HepG2 (cell line): Measurements from ENCODE around the gene APBA3. TPM values are rescaled to one million over a fixed set of nuclear protein-coding genes. Genes with fewer than 3 reads are reported as not detected.

Source experiments
- AKAP8 ChIP-seq: sonication (generic); formaldehyde crosslinking; IDR thresholded peaks from 2 replicates; pipeline ENCODE4 v1.5.1; 2020; ENCODE audit warnings: mild to moderate bottlenecking, missing genetic modification reagents
- GTF3A ChIP-seq: sonication (generic); formaldehyde crosslinking; conservative IDR thresholded peaks from 2 replicates; pipeline ENCODE4 v1.4.0; 2020; ENCODE audit warnings: mild to moderate bottlenecking, missing genetic modification reagents
- JUND ChIP-seq: sonication (generic); formaldehyde crosslinking; IDR thresholded peaks from 2 replicates; pipeline ENCODE4 v1.8.0; 2022; ENCODE audit warnings: mild to moderate bottlenecking, missing genetic modification reagents
- KLF11 ChIP-seq: IDR thresholded peaks from 2 replicates; pipeline ENCODE4 v1.6.1; 2016; ENCODE audit warnings: missing compliant biosample characterization
- PLRG1 ChIP-seq: fragments of 450-650 bp; conservative IDR thresholded peaks from 2 replicates; pipeline ENCODE4 v1.6.1; 2016
- REL ChIP-seq: sonication (generic); formaldehyde crosslinking; conservative IDR thresholded peaks from 2 replicates; pipeline ENCODE4 v1.8.0; 2022; ENCODE audit warnings: mild to moderate bottlenecking, missing genetic modification reagents, moderate library complexity
- REPIN1 ChIP-seq: sonication (generic); formaldehyde crosslinking; IDR thresholded peaks from 2 replicates; pipeline ENCODE4 v1.8.0; 2022; ENCODE audit warnings: missing genetic modification reagents, low read depth, mild to moderate bottlenecking, borderline replicate concordance
- ZFAT ChIP-seq: sonication (generic); formaldehyde crosslinking; conservative IDR thresholded peaks from 2 replicates; pipeline ENCODE4 v1.8.1; 2023; ENCODE audit warnings: missing genetic modification reagents, inconsistent platforms
- ZFP37 ChIP-seq: sonication (generic); formaldehyde crosslinking; IDR thresholded peaks from 2 replicates; pipeline ENCODE4 v1.4.0; 2020; ENCODE audit warnings: missing genetic modification reagents, borderline replicate concordance
- ZFP62 ChIP-seq: sonication (generic); formaldehyde crosslinking; IDR thresholded peaks from 2 replicates; pipeline ENCODE4 v1.4.0; 2020; ENCODE audit warnings: missing genetic modification reagents
- ZFY ChIP-seq: sonication (generic); formaldehyde crosslinking; IDR thresholded peaks from 2 replicates; pipeline ENCODE4 v1.4.0; 2020; ENCODE audit warnings: missing genetic modification reagents
- ZNF562 ChIP-seq: sonication (generic); formaldehyde crosslinking; IDR thresholded peaks from 2 replicates; pipeline ENCODE4 v1.8.0; 2022; ENCODE audit warnings: missing genetic modification reagents, borderline replicate concordance
- ZNF570 ChIP-seq: sonication (generic); formaldehyde crosslinking; IDR thresholded peaks from 2 replicates; pipeline ENCODE4 v1.4.0; 2020; ENCODE audit warnings: mild to moderate bottlenecking, missing genetic modification reagents, borderline replicate concordance
- ZNF577 ChIP-seq: sonication (generic); formaldehyde crosslinking; IDR thresholded peaks from 2 replicates; pipeline ENCODE4 v1.4.0; 2020; ENCODE audit warnings: mild to moderate bottlenecking, low read depth, missing genetic modification reagents, borderline replicate concordance
- polyA plus RNA-seq, 8 experiments: library from polyadenylated mRNA; depleted of rRNA in 3 of 8; stranded (reverse) in 7 of 8; unstranded in 1 of 8; fragments of >200 nt; fragmentation: Illumina TruSeq in 4 of 8; extraction: Trizol in 4 of 8; gene quantifications; 2 replicates each; pipeline versions ENCODE4 v1.2.1 to v1.2.3, GENCODE V29; 2011 to 2016; ENCODE audit warnings: low read depth in 4 of 8, missing spikeins in 1 of 8, mixed read lengths in 1 of 8; ENCODE audit not compliant: insufficient read depth in 1 of 8
- total RNA-seq, 5 experiments: library from RNA; depleted of rRNA; stranded (reverse); fragments of >200 nt; fragmentation: Illumina TruSeq; extraction: Trizol; gene quantifications; 2 replicates each; pipeline ENCODE4 v1.2.3, GENCODE V29; 2016; ENCODE audit warnings: low read depth in 1 of 5
- TF ChIP-seq, protein P1 (sequence below): sonication (generic); formaldehyde crosslinking; IDR thresholded peaks from 2 replicates; pipeline ENCODE4; 2020; ENCODE audit warnings: missing genetic modification reagents, mild to moderate bottlenecking, borderline replicate concordance
- TF ChIP-seq, protein P2 (sequence below): sonication (generic); formaldehyde crosslinking; conservative IDR thresholded peaks from 2 replicates; pipeline ENCODE4 v1.4.0; 2020; ENCODE audit warnings: missing genetic modification reagents
- TF ChIP-seq, protein P3 (sequence below): sonication (generic); formaldehyde crosslinking; IDR thresholded peaks from 2 replicates; pipeline ENCODE4 v1.4.0; 2020; ENCODE audit warnings: missing genetic modification reagents, mild to moderate bottlenecking, borderline replicate concordance
- TF ChIP-seq, protein P4 (sequence below): sonication (generic); formaldehyde crosslinking; IDR thresholded peaks from 2 replicates; pipeline ENCODE4 v1.4.0; 2020; ENCODE audit warnings: missing genetic modification reagents, borderline replicate concordance

The APBA3 gene
- total and polyA plus RNA-seq, 2 of the 13 experiments (the other 11 are each of a cell fraction or from before 2014, with no cell fraction given): 14.2 to 14.3 TPM

DNA sequence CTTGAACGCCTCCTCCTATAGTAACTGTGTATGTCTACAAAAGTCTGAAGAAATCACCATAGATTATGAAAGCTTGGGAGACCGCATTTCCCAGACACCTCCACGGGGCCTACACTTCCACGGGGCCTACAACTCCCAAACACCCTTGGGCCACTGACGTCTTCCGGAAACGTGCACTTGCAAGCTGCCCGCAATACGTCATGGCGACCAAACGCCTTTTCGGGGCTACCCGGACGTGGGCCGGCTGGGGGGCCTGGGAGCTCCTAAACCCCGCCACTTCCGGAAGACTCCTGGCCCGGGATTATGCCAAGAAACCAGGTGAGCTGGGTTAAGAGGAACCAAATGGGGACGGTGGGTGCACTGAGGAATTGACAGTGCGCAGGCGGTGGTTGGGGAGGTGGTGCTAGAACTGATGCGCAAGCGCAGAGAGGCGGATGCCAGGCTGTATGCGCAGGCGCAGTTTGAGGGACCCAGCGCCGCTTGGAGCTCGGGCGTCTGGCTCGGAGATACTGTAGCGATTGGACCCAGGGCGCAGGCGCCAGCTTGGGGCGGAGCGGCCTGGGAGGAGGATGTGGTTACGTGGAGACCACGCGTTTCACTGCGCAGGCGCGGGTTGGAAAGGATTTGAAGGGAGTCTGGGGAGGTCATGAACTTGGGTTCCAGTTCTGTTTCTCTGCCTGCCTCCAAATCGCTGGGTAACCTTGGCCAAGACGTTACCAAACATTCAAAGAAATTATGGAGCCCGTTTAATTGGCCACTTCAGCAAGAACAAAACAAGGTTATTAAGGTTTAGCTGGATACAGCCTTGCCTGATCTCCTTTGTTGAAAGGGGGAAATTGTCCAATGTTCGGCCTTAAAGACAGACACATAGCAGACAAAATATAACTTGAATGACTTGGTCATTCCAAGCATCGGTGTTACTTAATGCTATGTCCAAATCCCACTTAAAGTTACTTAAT, 1.3 kb upstream of the APBA3 start, which contains the start of gene MRPL54 (continued):
- TF ChIP-seq ZFP37 (CRISPR knock-in tag) (no peak), ZNF577 (CRISPR knock-in tag) (no peak), ZFY (CRISPR knock-in tag) (peak; percentile 71), JUND (CRISPR knock-in tag) (no peak), ZFAT (no peak), ZNF570 (CRISPR knock-in tag) (no peak), KLF11 (CRISPR knock-in tag) (no peak; the same call in 1 of the 2 replicates), PLRG1 (no peak), AKAP8 (CRISPR knock-in tag) (no peak), ZFP62 (CRISPR knock-in tag) (no peak), REL (CRISPR knock-in tag) (no peak), REPIN1 (CRISPR knock-in tag) (peak; percentile 86; the same call in 1 of the 2 replicates), ZNF562 (no peak), GTF3A (no peak)
- TF ChIP-seq, protein P1, sequence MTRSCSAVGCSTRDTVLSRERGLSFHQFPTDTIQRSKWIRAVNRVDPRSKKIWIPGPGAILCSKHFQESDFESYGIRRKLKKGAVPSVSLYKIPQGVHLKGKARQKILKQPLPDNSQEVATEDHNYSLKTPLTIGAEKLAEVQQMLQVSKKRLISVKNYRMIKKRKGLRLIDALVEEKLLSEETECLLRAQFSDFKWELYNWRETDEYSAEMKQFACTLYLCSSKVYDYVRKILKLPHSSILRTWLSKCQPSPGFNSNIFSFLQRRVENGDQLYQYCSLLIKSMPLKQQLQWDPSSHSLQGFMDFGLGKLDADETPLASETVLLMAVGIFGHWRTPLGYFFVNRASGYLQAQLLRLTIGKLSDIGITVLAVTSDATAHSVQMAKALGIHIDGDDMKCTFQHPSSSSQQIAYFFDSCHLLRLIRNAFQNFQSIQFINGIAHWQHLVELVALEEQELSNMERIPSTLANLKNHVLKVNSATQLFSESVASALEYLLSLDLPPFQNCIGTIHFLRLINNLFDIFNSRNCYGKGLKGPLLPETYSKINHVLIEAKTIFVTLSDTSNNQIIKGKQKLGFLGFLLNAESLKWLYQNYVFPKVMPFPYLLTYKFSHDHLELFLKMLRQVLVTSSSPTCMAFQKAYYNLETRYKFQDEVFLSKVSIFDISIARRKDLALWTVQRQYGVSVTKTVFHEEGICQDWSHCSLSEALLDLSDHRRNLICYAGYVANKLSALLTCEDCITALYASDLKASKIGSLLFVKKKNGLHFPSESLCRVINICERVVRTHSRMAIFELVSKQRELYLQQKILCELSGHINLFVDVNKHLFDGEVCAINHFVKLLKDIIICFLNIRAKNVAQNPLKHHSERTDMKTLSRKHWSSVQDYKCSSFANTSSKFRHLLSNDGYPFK (CRISPR knock-in tag): peak; percentile 98
- TF ChIP-seq, protein P2, sequence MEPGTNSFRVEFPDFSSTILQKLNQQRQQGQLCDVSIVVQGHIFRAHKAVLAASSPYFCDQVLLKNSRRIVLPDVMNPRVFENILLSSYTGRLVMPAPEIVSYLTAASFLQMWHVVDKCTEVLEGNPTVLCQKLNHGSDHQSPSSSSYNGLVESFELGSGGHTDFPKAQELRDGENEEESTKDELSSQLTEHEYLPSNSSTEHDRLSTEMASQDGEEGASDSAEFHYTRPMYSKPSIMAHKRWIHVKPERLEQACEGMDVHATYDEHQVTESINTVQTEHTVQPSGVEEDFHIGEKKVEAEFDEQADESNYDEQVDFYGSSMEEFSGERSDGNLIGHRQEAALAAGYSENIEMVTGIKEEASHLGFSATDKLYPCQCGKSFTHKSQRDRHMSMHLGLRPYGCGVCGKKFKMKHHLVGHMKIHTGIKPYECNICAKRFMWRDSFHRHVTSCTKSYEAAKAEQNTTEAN (CRISPR knock-in tag): no peak
- TF ChIP-seq, protein P3, sequence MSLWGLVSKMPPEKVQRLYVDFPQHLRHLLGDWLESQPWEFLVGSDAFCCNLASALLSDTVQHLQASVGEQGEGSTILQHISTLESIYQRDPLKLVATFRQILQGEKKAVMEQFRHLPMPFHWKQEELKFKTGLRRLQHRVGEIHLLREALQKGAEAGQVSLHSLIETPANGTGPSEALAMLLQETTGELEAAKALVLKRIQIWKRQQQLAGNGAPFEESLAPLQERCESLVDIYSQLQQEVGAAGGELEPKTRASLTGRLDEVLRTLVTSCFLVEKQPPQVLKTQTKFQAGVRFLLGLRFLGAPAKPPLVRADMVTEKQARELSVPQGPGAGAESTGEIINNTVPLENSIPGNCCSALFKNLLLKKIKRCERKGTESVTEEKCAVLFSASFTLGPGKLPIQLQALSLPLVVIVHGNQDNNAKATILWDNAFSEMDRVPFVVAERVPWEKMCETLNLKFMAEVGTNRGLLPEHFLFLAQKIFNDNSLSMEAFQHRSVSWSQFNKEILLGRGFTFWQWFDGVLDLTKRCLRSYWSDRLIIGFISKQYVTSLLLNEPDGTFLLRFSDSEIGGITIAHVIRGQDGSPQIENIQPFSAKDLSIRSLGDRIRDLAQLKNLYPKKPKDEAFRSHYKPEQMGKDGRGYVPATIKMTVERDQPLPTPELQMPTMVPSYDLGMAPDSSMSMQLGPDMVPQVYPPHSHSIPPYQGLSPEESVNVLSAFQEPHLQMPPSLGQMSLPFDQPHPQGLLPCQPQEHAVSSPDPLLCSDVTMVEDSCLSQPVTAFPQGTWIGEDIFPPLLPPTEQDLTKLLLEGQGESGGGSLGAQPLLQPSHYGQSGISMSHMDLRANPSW: 0 out of 2 replicates have a peak, but pooled peaks have one; percentile 26
- TF ChIP-seq, protein P4, sequence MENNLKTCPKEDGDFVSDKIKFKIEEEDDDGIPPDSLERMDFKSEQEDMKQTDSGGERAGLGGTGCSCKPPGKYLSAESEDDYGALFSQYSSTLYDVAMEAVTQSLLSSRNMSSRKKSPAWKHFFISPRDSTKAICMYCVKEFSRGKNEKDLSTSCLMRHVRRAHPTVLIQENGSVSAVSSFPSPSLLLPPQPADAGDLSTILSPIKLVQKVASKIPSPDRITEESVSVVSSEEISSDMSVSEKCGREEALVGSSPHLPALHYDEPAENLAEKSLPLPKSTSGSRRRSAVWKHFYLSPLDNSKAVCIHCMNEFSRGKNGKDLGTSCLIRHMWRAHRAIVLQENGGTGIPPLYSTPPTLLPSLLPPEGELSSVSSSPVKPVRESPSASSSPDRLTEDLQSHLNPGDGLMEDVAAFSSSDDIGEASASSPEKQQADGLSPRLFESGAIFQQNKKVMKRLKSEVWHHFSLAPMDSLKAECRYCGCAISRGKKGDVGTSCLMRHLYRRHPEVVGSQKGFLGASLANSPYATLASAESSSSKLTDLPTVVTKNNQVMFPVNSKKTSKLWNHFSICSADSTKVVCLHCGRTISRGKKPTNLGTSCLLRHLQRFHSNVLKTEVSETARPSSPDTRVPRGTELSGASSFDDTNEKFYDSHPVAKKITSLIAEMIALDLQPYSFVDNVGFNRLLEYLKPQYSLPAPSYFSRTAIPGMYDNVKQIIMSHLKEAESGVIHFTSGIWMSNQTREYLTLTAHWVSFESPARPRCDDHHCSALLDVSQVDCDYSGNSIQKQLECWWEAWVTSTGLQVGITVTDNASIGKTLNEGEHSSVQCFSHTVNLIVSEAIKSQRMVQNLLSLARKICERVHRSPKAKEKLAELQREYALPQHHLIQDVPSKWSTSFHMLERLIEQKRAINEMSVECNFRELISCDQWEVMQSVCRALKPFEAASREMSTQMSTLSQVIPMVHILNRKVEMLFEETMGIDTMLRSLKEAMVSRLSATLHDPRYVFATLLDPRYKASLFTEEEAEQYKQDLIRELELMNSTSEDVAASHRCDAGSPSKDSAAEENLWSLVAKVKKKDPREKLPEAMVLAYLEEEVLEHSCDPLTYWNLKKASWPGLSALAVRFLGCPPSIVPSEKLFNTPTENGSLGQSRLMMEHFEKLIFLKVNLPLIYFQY (CRISPR knock-in tag): no peak
